ENCODE results near the gene SHC2.

Gene SHC2

GRCh38 chr19:405121-405965 is 55.5 kb downstream of the SHC2 start:
- Histone ChIP-seq H3K4me1 (ENCODE audit: control insufficient read depth, low read depth, low read length) (peaks cover 4% of the 10 kb centered on the region), H3K9ac (ENCODE audit: low read length) (no peak overlapping the region), H3K36me3 (ENCODE audit: control insufficient read depth, low read depth, low read length) (no peaks in the 10 kb centered on the region), H3K9me3 (ENCODE audit: control insufficient read depth, low read depth, low read length) (no peaks in the 10 kb centered on the region), H3K4me3 (ENCODE audit: low read length) (no peak overlapping the region), H3K27me3 (ENCODE audit: control insufficient read depth, insufficient read depth, low read length) (peaks cover 12% of the 10 kb centered on the region), H3K27ac (ENCODE audit: low read length) (no peak overlapping the region)

GRCh38 chr19:403221-404027 is 57.4 kb downstream of the SHC2 start:
- no peaks in the 10 kb centered on the region for H3K4me1 ChIP-seq (ENCODE audit: control insufficient read depth, low read depth, low read length)
- H3K9me3 ChIP-seq (ENCODE audit: control insufficient read depth, low read depth, low read length): no peaks in the 10 kb centered on the region
- H3K9ac ChIP-seq (ENCODE audit: low read length): no peak overlapping the region
- H3K4me3 ChIP-seq (ENCODE audit: low read length): no peak overlapping the region
- no peak overlapping the region for H3K27ac ChIP-seq (ENCODE audit: low read length)
- H3K27me3 ChIP-seq (ENCODE audit: control insufficient read depth, insufficient read depth, low read length): no peaks in the 10 kb centered on the region
- H3K36me3 ChIP-seq (ENCODE audit: control insufficient read depth, low read depth, low read length): no peaks in the 10 kb centered on the region

- no peak overlapping the region for H3K27ac ChIP-seq (ENCODE audit: low read length)
- H3K36me3 ChIP-seq (ENCODE audit: control insufficient read depth, low read depth, low read length): no peaks in the 10 kb centered on the region
- no peaks in the 10 kb centered on the region for H3K27me3 ChIP-seq (ENCODE audit: control insufficient read depth, insufficient read depth, low read length)
- no peak overlapping the region for H3K4me3 ChIP-seq (ENCODE audit: low read length)
- H3K9ac ChIP-seq (ENCODE audit: low read length): no peak overlapping the region
- no peaks in the 10 kb centered on the region for H3K4me1 ChIP-seq (ENCODE audit: control insufficient read depth, low read depth, low read length)
- H3K9me3 ChIP-seq (ENCODE audit: control insufficient read depth, low read depth, low read length): no peaks in the 10 kb centered on the region
Observed at GRCh38 chr19:402786-403185, 58.0 kb downstream of the SHC2 start.

GRCh38 chr19:401866-402511 is 58.8 kb downstream of the SHC2 start:
- no peak overlapping the region for H3K27ac ChIP-seq (ENCODE audit: low read length)
- no peaks in the 10 kb centered on the region for H3K9me3 ChIP-seq (ENCODE audit: control insufficient read depth, low read depth, low read length)
- H3K36me3 ChIP-seq (ENCODE audit: control insufficient read depth, low read depth, low read length): no peaks in the 10 kb centered on the region
- no peaks in the 10 kb centered on the region for H3K4me1 ChIP-seq (ENCODE audit: control insufficient read depth, low read depth, low read length)
- no peak overlapping the region for H3K9ac ChIP-seq (ENCODE audit: low read length)
- no peaks in the 10 kb centered on the region for H3K27me3 ChIP-seq (ENCODE audit: control insufficient read depth, insufficient read depth, low read length)
- H3K4me3 ChIP-seq (ENCODE audit: low read length): no peak overlapping the region

- no peaks in the 10 kb centered on the region for H3K4me1 ChIP-seq (ENCODE audit: control insufficient read depth, low read depth, low read length)
- H3K27ac ChIP-seq (ENCODE audit: low read length): no peak overlapping the region
Observed at GRCh38 chr19:400976-401865, 59.6 kb downstream of the SHC2 start.

GRCh38 chr19:399370-399769 is 61.5 kb downstream of the SHC2 start:
- Histone ChIP-seq H3K4me3 (ENCODE audit: low read length) (no peak overlapping the region), H3K4me1 (ENCODE audit: control insufficient read depth, low read depth, low read length) (no peaks in the 10 kb centered on the region), H3K9me3 (ENCODE audit: control insufficient read depth, low read depth, low read length) (no peaks in the 10 kb centered on the region), H3K27ac (ENCODE audit: low read length) (no peak overlapping the region), H3K36me3 (ENCODE audit: control insufficient read depth, low read depth, low read length) (no peaks in the 10 kb centered on the region), H3K9ac (ENCODE audit: low read length) (no peak overlapping the region), H3K27me3 (ENCODE audit: control insufficient read depth, insufficient read depth, low read length) (no peaks in the 10 kb centered on the region)

More at GRCh38 chr19:400976-401865, 59.6 kb downstream of the SHC2 start:
- Histone ChIP-seq H3K9me3 (ENCODE audit: control insufficient read depth, low read depth, low read length) (no peaks in the 10 kb centered on the region), H3K36me3 (ENCODE audit: control insufficient read depth, low read depth, low read length) (no peaks in the 10 kb centered on the region), H3K4me3 (ENCODE audit: low read length) (no peak overlapping the region), H3K27me3 (ENCODE audit: control insufficient read depth, insufficient read depth, low read length) (no peaks in the 10 kb centered on the region), H3K9ac (ENCODE audit: low read length) (no peak overlapping the region)

GRCh38 chr19:398719-399118 is 62.1 kb downstream of the SHC2 start:
- no peak overlapping the region for H3K9ac ChIP-seq (ENCODE audit: low read length)
- no peak overlapping the region for H3K27ac ChIP-seq (ENCODE audit: low read length)
- no peaks in the 10 kb centered on the region for H3K9me3 ChIP-seq (ENCODE audit: control insufficient read depth, low read depth, low read length)
- H3K27me3 ChIP-seq (ENCODE audit: control insufficient read depth, insufficient read depth, low read length): no peaks in the 10 kb centered on the region
- no peak overlapping the region for H3K4me3 ChIP-seq (ENCODE audit: low read length)
- H3K36me3 ChIP-seq (ENCODE audit: control insufficient read depth, low read depth, low read length): no peaks in the 10 kb centered on the region
- no peaks in the 10 kb centered on the region for H3K4me1 ChIP-seq (ENCODE audit: control insufficient read depth, low read depth, low read length)

GRCh38 chr19:397941-398706 is 62.7 kb downstream of the SHC2 start:
- Histone ChIP-seq H3K4me1 (ENCODE audit: control insufficient read depth, low read depth, low read length) (no peaks in the 10 kb centered on the region), H3K9me3 (ENCODE audit: control insufficient read depth, low read depth, low read length) (no peaks in the 10 kb centered on the region), H3K9ac (ENCODE audit: low read length) (no peak overlapping the region), H3K36me3 (ENCODE audit: control insufficient read depth, low read depth, low read length) (no peaks in the 10 kb centered on the region), H3K27me3 (ENCODE audit: control insufficient read depth, insufficient read depth, low read length) (no peaks in the 10 kb centered on the region), H3K27ac (ENCODE audit: low read length) (no peak overlapping the region), H3K4me3 (ENCODE audit: low read length) (no peak overlapping the region)

GRCh38 chr19:397321-397720 is 63.5 kb downstream of the SHC2 start:
- no peaks in the 10 kb centered on the region for H3K4me1 ChIP-seq (ENCODE audit: control insufficient read depth, low read depth, low read length)
- no peaks in the 10 kb centered on the region for H3K27me3 ChIP-seq (ENCODE audit: control insufficient read depth, insufficient read depth, low read length)
- H3K36me3 ChIP-seq (ENCODE audit: control insufficient read depth, low read depth, low read length): no peaks in the 10 kb centered on the region
- no peaks in the 10 kb centered on the region for H3K9me3 ChIP-seq (ENCODE audit: control insufficient read depth, low read depth, low read length)
- H3K27ac ChIP-seq (ENCODE audit: low read length): no peak overlapping the region
- no peak overlapping the region for H3K9ac ChIP-seq (ENCODE audit: low read length)
- no peak overlapping the region for H3K4me3 ChIP-seq (ENCODE audit: low read length)

- no peak overlapping the region for H3K4me3 ChIP-seq (ENCODE audit: low read length)
- no peak overlapping the region for H3K27ac ChIP-seq (ENCODE audit: low read length)
- no peaks in the 10 kb centered on the region for H3K36me3 ChIP-seq (ENCODE audit: control insufficient read depth, low read depth, low read length)
- H3K9me3 ChIP-seq (ENCODE audit: control insufficient read depth, low read depth, low read length): no peaks in the 10 kb centered on the region
- H3K4me1 ChIP-seq (ENCODE audit: control insufficient read depth, low read depth, low read length): no peaks in the 10 kb centered on the region
- no peak overlapping the region for H3K9ac ChIP-seq (ENCODE audit: low read length)
- H3K27me3 ChIP-seq (ENCODE audit: control insufficient read depth, insufficient read depth, low read length): no peaks in the 10 kb centered on the region
Observed at GRCh38 chr19:395467-395866, 65.4 kb downstream of the SHC2 start.
